ENCODE data around the gene CRYBG3. TPM values are rescaled to one million over a fixed set of nuclear protein-coding genes. Genes with fewer than 3 reads are reported as not detected.
"Not testable (repeated sequence)": the region's sequence is repeated elsewhere in the genome, so short reads cannot be mapped to it uniquely, and the experiment has no call there.

The CRYBG3 gene
- total RNA-seq, 1 donor from 2014 or later, result 6.5 TPM

- no peak for DNase-seq (ENCODE audit: low read depth, low spot score)
- Mint-ChIP-seq H3K4me1 (peaks cover 4% of the 10 kb centered on the region), H3K36me3 (ENCODE audit: low read depth) (peaks cover 7% of the 10 kb centered on the region), H3K27me3 (ENCODE audit: low read depth) (no peaks in the 10 kb centered on the region), H3K4me3 (no peak overlapping the region), H3K9me3 (peaks cover 4% of the 10 kb centered on the region), H3K27ac (ENCODE audit: unreplicated experiment) (no peak overlapping the region)
- TF ChIP-seq CTCF (conservative IDR thresholded peaks at IDR 0.05), result no peak
Observed at GRCh38 chr3:97896129-97896528, 74.3 kb downstream of the CRYBG3 start.

GRCh38 chr3:97896547-97896946, 74.7 kb downstream of the CRYBG3 start:
- peaks cover 4% of the 10 kb centered on the region for H3K4me1 Mint-ChIP-seq
- H3K4me3 Mint-ChIP-seq, result no peak overlapping the region
- peaks cover 4% of the 10 kb centered on the region for H3K9me3 Mint-ChIP-seq
- TF ChIP-seq CTCF (conservative IDR thresholded peaks at IDR 0.05), result no peak
- no peak for DNase-seq (ENCODE audit: low read depth, low spot score)
- H3K27ac Mint-ChIP-seq (ENCODE audit: unreplicated experiment), result no peak overlapping the region
- peaks cover 7% of the 10 kb centered on the region for H3K36me3 Mint-ChIP-seq (ENCODE audit: low read depth)
- no peaks in the 10 kb centered on the region for H3K27me3 Mint-ChIP-seq (ENCODE audit: low read depth)

- no peak for DNase-seq (ENCODE audit: low read depth, low spot score)
- Mint-ChIP-seq H3K27ac (ENCODE audit: unreplicated experiment) (no peak overlapping the region), H3K9me3 (no peaks in the 10 kb centered on the region), H3K4me3 (no peak overlapping the region), H3K36me3 (ENCODE audit: low read depth) (peaks cover 7% of the 10 kb centered on the region), H3K4me1 (peaks cover 4% of the 10 kb centered on the region), H3K27me3 (ENCODE audit: low read depth) (no peaks in the 10 kb centered on the region)
- TF ChIP-seq CTCF (conservative IDR thresholded peaks at IDR 0.05), result no peak
Observed at GRCh38 chr3:97899331-97899730, 77.5 kb downstream of the CRYBG3 start.

GRCh38 chr3:97901313-97902248, 79.8 kb downstream of the CRYBG3 start:
- H3K9me3 Mint-ChIP-seq, result no peaks in the 10 kb centered on the region
- H3K4me1 Mint-ChIP-seq, result peaks cover 4% of the 10 kb centered on the region
- no peak for TF ChIP-seq CTCF (conservative IDR thresholded peaks at IDR 0.05)
- no peak overlapping the region for H3K4me3 Mint-ChIP-seq
- H3K36me3 Mint-ChIP-seq (ENCODE audit: low read depth), result peaks cover 4% of the 10 kb centered on the region
- H3K27me3 Mint-ChIP-seq (ENCODE audit: low read depth), result no peaks in the 10 kb centered on the region
- no peak overlapping the region for H3K27ac Mint-ChIP-seq (ENCODE audit: unreplicated experiment)
- no peak for DNase-seq (ENCODE audit: low read depth, low spot score)

- not testable (repeated sequence) for H3K9me3 Mint-ChIP-seq; DNase-seq (ENCODE audit: low read depth, low spot score); H3K4me1 Mint-ChIP-seq; H3K27me3 Mint-ChIP-seq (ENCODE audit: low read depth); H3K27ac Mint-ChIP-seq (ENCODE audit: unreplicated experiment); H3K4me3 Mint-ChIP-seq; H3K36me3 Mint-ChIP-seq (ENCODE audit: low read depth)
Observed at GRCh38 chr3:97909830-97910229, 88.0 kb downstream of the CRYBG3 start.

GRCh38 chr3:97910236-97910831, 88.5 kb downstream of the CRYBG3 start:
- H3K9me3 Mint-ChIP-seq; H3K36me3 Mint-ChIP-seq (ENCODE audit: low read depth); DNase-seq (ENCODE audit: low read depth, low spot score); H3K4me1 Mint-ChIP-seq; H3K27me3 Mint-ChIP-seq (ENCODE audit: low read depth): not testable (repeated sequence)
- Mint-ChIP-seq H3K27ac (ENCODE audit: unreplicated experiment) (peak overlapping the region; percentile 71), H3K4me3 (peak overlapping the region; percentile 54)
